Hippocampal formation (tissue), 2 donors: ENCODE results near the gene KCNJ1.

Experiments used
- DNase-seq, 2 donors: peaks; one replicate each; lab custom pipeline; 2025; lab: John Stamatoyannopoulos, UW

Gene KCNJ1

GRCh38 chr11:128867277-128867676 lies at the start of gene KCNJ1:
KCNJ1 (minus strand) TSS chr11:128867296; CDS start chr11:128840243, 27,053 bp downstream.
- no peak for DNase-seq

GRCh38 chr11:128916681-128917080 lies 49.6 kb upstream of the KCNJ1 start:
- DNase-seq = no peak

GRCh38 chr11:128916037-128916572 lies 49.0 kb upstream of the KCNJ1 start:
- DNase-seq = no peak

GRCh38 chr11:128915149-128915521 lies 48.0 kb upstream of the KCNJ1 start:
- no peak for DNase-seq

- no peak for DNase-seq
Measured at GRCh38 chr11:128914216-128915148, 47.4 kb upstream of the KCNJ1 start.

GRCh38 chr11:128913806-128914205 lies 46.7 kb upstream of the KCNJ1 start:
- no peak for DNase-seq

- DNase-seq = no peak
Measured at GRCh38 chr11:128911701-128912100, 44.6 kb upstream of the KCNJ1 start.

GRCh38 chr11:128911239-128911638 lies 44.1 kb upstream of the KCNJ1 start:
- DNase-seq = no peak

- DNase-seq = no peak
Measured at GRCh38 chr11:128910576-128910975, 43.5 kb upstream of the KCNJ1 start.

GRCh38 chr11:128909438-128910125 lies 42.5 kb upstream of the KCNJ1 start:
- no peak for DNase-seq

- DNase-seq = peak in 1 of 2 donors; percentile 21
Measured at GRCh38 chr11:128908391-128909246, 41.5 kb upstream of the KCNJ1 start.

GRCh38 chr11:128907585-128907984 lies 40.5 kb upstream of the KCNJ1 start:
- no peak for DNase-seq

GRCh38 chr11:128906185-128907050 lies 39.3 kb upstream of the KCNJ1 start:
- no peak for DNase-seq

- no peak for DNase-seq
Measured at GRCh38 chr11:128905345-128906184, 38.5 kb upstream of the KCNJ1 start.

- no peak for DNase-seq
Measured at GRCh38 chr11:128904656-128905344, 37.7 kb upstream of the KCNJ1 start.

GRCh38 chr11:128904303-128904655 lies 37.2 kb upstream of the KCNJ1 start:
- no peak for DNase-seq

- DNase-seq = peak in 1 of 2 donors; percentile 42
Measured at GRCh38 chr11:128903248-128904061, 36.4 kb upstream of the KCNJ1 start.

- DNase-seq = no peak
Measured at GRCh38 chr11:128902515-128903066, 35.5 kb upstream of the KCNJ1 start.
